GM21825 (cell line): Measurements from ENCODE around the gene PLAAT5.
A peak's percentile ranks its signal among the peaks of the same experiment; 100 is the strongest.
"Not testable (repeated sequence)": the region's sequence is repeated elsewhere in the genome, so short reads cannot be mapped to it uniquely, and the experiment has no call there.

Experiments
- ATAC-seq: cut with Tn5 transposase; IDR thresholded peaks from one replicate; pipeline ENCODE4 v1.9.1; 2021; ENCODE audit warnings: mild to moderate bottlenecking, moderate library complexity; ENCODE audit not compliant: unreplicated experiment

PLAAT5 gene

GRCh38 chr11:63490551-63491239, at the start of gene PLAAT5:
Gene PLAAT5 (minus strand): TSS chr11:63491167. CDS start chr11:63491034, 133 bp downstream.
- no peak for ATAC-seq

GRCh38 chr11:63537293-63538101, 46.5 kb upstream of the PLAAT5 start:
- no peak for ATAC-seq

- no peak for ATAC-seq
Measured at GRCh38 chr11:63536669-63537292, 45.8 kb upstream of the PLAAT5 start, which contains the start of gene PLAAT4. Gene PLAAT4 (plus strand): TSS chr11:63536808. CDS start chr11:63536869, 61 bp downstream.

GRCh38 chr11:63535734-63536133, 44.8 kb upstream of the PLAAT5 start:
- ATAC-seq, result no peak

- ATAC-seq, result peak; percentile 38
Measured at GRCh38 chr11:63534895-63535461, 44.0 kb upstream of the PLAAT5 start.

GRCh38 chr11:63534076-63534475, 43.1 kb upstream of the PLAAT5 start:
- ATAC-seq, result no peak

- no peak for ATAC-seq
Measured at GRCh38 chr11:63532799-63533475, 42.0 kb upstream of the PLAAT5 start.

GRCh38 chr11:63532117-63532516, 41.1 kb upstream of the PLAAT5 start:
- ATAC-seq, result no peak

- ATAC-seq, result peak; percentile 81
Measured at GRCh38 chr11:63531074-63531792, 40.3 kb upstream of the PLAAT5 start.

- no peak for ATAC-seq
Measured at GRCh38 chr11:63530021-63530420, 39.1 kb upstream of the PLAAT5 start.

GRCh38 chr11:63529373-63529772, 38.4 kb upstream of the PLAAT5 start:
- not testable (repeated sequence) for ATAC-seq

GRCh38 chr11:63528729-63529278, 37.8 kb upstream of the PLAAT5 start:
- ATAC-seq, result not testable (repeated sequence)

- ATAC-seq, result not testable (repeated sequence)
Measured at GRCh38 chr11:63528156-63528555, 37.2 kb upstream of the PLAAT5 start.

GRCh38 chr11:63527667-63528066, 36.7 kb upstream of the PLAAT5 start:
- no peak for ATAC-seq

GRCh38 chr11:63523151-63523550, 32.2 kb upstream of the PLAAT5 start:
- ATAC-seq, result no peak

GRCh38 chr11:63521896-63522295, 30.9 kb upstream of the PLAAT5 start:
- no peak for ATAC-seq

- no peak for ATAC-seq
Measured at GRCh38 chr11:63520606-63521170, 29.7 kb upstream of the PLAAT5 start.

- ATAC-seq, result no peak
Measured at GRCh38 chr11:63518548-63518947, 27.6 kb upstream of the PLAAT5 start.

GRCh38 chr11:63517156-63517555, 26.2 kb upstream of the PLAAT5 start:
- ATAC-seq, result no peak
